SH-SY5Y (cell line): ENCODE measurements around the gene SQOR.

Experiments used
- GATA2 ChIP-seq: IDR thresholded peaks from 2 replicates; pipeline ENCODE4 v1.6.1; 2011; ENCODE audit warnings: mild to moderate bottlenecking, low read depth, low read length
- GATA3 ChIP-seq: IDR thresholded peaks from 2 replicates; pipeline ENCODE4 v1.6.1; 2011; ENCODE audit warnings: low read depth, mild to moderate bottlenecking, low read length, moderate library complexity

Gene SQOR

DNA sequence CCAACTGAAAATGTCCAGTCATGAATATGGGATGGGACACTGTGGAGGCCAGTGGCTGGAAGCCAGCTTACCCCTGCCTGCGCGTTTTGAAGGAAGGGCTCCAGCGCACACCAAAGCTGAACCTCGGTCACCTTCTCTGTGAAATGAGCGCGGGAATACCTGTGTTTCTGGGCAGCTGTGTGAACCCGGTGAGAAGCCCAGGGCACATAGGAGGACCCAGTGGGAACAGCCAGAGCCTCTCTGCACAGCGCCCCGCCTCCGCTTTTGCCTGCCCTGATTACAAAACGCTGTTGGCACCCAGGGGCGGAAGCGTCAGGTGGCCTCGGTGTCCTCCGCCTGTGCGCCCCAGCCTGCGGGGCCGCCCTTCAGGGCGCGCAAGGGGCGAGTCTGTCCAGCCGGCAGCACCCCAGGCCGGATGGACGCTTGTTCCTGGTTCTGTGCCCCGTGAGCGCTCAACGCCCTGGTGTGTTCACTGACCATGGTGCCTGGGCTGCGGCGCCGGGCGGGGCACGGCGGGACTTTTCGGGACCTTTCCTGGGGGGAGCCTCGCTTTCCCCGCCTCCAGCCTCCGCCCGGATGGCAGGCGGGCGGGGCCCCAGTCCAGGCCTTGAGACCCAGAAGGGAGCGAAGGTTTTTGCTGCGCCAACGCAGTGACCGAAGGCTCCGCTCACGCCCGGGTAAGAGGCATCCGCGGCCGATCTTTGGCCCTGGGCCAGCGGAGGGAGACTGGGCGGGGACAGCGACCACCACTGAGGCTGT is at the start of gene SQOR:
Gene SQOR (plus strand): TSS at position 598 of the 759 bp plus-strand sequence. CDS start 23,895 bp downstream, outside the sequence.
- TF ChIP-seq GATA3 (no peak), GATA2 (no peak)

DNA sequence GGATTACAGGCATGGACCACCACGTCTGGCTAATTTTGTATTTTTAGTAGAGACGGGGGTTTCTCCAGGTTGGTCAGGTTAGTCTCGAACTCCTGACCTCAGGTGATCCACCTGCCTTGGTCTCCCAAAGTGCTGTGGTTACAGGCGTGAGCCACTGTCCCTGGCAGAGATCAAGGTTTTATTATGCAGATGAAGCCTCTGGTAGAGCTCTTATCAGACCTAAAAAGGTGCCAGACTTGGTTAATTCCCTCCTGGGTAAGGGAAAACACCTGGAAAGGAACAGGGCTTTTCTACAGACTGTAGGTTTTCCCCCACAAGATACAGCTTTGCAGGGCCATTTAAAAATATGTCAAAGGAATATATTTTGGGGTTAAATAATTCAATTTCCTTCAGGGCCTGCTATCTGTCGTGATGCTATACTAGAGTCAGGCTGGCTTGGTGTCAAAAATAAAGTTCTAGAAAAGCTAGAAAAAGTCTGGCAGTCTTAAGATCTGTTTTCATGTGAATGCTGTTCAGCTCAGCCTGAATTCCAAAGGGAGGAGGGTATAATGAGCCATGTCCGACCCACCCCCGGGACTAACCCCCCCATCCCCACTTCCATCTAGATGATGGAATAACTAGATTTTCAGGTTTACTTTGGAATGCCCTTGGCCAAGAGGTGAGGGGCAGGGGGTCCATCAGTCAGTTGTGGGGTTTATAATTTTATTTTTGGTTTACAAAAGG is 49.6 kb upstream of the SQOR start:
- TF ChIP-seq GATA2, result no peak
- no peak for TF ChIP-seq GATA3

DNA sequence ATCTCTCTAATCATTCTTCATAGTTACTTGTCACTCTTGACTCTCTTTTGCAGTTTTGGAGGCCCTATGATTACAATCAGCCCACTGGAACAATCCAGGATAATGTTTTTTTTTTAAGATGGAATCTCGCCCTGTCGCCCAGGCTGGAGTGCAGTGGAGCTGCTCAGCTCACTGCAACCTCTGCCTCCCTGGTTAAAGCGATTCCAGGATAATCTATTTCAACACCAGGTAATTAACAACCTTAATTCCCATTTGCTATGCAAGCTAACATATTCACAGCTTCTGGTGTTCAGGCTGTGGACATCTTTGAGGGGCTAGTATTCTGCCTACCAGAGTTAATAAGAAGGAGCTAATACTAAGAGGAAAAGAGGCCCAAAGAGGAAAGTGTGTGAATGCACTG is 48.7 kb upstream of the SQOR start:
- TF ChIP-seq GATA3 (no peak), GATA2 (no peak)

DNA sequence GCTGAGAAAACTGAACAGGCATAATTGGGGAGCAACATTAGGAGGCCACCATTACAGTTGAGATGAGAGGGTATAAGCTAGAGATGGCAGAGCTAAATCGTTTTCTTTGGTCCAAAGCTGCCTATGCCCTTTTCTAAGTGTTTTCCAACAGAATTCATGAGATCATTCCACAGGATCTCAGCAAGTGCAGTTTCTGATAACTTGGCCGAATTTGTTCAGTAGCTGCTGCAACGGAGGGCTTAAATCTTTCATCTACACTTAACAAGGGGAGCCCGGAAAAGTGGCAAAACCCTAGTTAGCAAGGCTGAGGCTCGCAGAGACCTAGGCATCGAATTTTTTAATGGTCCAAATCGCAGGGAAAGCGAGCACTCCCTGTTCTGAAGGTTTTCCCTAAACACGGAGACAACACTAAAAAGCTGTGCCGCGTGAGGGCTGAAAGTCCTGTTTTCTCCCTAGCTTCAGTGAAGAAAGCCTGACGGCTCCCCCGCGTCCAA is 48.2 kb upstream of the SQOR start:
- TF ChIP-seq GATA2 (no peak), GATA3 (no peak)

DNA sequence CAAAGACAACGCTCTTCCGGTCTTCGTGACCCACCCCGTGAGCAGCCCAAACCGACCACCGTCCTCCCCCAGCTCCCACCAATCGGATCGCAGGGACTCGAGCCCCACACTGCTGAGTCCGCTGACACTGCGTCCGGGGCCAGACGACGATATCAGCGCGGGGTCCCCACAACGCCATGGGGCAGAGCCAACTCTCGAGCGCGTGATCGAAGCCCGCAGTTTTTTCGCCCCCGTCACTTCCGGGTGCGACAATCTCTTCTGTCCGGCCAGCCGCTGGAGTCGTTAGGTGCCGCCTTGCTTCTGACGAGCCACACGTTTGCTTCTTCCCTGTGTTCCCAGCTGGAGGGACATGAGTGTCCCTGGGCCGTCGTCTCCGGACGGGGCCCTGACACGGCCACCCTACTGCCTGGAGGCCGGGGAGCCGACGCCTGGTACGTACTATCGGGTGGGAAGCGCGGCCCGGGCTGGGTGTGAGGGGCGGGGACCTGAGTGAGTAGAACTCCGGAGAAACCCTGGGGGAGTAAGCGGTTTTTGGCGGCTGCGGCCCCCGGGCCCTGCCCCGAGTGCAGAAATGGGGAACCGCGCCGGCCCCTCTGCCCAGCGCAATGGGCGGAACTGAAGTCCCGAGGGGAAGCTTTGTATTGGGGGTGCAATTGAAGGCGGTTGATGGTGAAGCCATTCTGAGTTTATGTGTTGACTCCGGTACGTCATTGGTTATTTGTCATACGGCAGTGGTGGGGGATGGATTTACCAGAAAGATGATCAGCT is 47.5 kb upstream of the SQOR start, which contains the start of gene BLOC1S6:
Gene BLOC1S6 (plus strand): TSS at position 285 of the 768 bp plus-strand sequence. CDS start 65 bp downstream, at position 350.
- TF ChIP-seq GATA3, result no peak
- no peak; the same call in 1 of the 2 replicates for TF ChIP-seq GATA2

DNA sequence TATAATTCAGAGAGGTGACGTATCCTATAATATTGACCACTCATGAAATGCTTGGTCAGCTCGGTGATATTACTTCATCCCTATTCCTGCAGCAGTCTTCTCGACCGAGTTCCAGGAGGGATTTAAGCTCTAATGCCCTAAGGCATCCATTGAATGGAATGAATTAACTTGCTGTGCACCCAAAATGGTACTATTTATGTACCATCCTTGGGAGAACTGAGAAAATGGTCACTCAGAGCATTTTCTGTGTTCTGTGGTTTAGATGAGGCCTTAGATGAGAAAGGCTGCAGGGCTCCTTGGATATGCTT is 47.0 kb upstream of the SQOR start:
- no peak for TF ChIP-seq GATA2

DNA sequence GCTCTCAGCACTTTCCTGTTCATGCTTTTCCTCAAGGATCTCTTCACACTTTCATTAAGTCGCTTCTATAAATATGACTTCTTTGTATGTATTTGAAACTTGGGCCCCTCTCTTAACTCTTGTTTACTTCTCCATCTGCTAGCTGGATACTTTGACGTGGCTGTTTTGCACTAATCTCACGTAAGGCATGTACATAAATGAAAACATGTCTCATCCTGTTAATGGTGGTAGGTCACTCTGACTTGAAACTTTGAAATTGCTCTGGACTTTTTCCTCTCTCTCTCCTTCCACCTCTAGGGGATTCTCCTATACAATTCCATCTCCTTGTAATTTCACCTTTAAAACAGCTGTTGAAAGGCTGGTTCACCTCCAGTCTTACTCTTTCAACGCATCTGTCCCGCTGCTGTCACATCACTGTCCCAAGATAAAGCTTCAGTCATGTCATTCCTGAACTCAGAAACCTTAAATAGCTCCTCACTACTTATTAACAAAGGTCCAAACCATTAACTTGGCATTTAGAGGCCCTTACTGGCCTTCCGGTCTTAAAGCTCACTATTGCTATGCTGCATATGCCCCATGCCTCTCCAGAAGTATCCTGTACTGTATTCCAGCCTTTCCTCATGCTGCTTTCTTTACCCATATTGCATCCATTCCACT is 46.5 kb upstream of the SQOR start:
- no peak for TF ChIP-seq GATA3
- no peak for TF ChIP-seq GATA2

DNA sequence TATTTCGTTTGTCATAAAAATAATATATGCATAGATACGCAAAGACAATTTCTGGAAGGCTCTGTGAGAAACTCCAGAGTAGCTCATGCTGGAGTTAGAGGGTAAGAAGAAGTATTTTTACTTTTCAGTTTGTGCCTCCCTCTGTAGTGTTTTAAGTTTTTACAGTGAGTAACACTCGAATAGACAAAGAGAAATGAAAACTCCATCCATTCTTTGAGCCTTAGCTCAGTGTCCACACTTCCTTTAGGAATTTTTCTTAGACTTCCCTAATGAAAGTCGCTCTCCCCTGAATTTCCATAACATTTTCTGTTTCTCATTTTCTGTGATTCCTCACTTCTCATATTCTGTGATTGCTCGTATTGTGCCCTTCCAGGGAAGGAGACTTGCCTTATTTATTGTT is 45.6 kb upstream of the SQOR start:
- TF ChIP-seq GATA3 (no peak), GATA2 (no peak)

DNA sequence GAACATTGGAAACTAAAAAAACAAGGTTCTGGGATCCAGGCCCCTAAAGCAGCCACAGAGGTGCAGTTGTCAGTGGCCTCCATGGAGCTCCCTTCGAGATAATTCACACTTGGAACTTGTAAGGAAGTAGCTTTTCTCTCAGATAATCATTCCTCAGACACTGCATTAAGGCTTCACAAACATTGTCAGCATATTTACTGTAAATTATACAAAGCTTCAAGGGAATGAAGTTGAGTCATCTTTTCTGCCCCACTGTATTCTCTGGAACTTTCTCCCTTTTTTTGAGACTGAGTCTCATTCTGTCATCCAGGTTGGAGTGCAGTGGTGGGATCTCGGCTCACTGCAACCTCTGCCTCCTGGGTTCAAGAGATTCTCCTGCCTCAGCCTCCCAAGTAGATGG is 40.5 kb upstream of the SQOR start:
- no peak for TF ChIP-seq GATA2
- no peak for TF ChIP-seq GATA3

DNA sequence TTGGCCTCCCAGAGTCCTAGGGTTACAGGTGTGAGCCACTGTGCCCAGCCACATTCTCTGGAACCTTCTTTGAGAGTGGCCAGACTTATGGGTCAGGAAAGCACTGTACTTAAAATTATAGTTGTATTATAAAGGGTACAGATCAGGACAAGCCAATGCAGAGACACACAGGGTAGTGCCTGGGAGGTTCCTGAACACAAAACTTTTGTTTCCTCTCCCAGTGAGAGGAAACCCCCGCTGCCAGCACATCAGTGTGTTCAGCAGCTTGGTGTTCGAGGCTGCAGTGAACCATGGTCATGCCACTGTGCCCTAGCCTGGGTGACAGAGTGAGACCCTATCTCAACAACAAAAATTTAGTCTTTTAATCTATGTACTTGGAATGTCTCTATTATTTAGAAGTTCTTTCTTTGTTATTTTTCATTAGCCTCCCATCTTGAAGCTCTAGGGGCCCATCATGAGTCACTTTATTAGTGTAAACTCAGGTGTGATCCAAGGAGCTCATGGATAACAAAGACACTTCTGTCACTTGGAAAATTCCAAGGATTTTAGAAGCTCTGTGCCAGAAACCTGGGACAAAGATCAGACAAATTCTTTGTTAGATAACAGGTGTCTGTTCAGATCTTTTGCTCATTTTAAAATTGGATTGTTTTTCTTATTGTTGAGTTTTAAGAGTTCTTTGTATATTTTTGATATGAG is 39.8 kb upstream of the SQOR start:
- no peak for TF ChIP-seq GATA3
- TF ChIP-seq GATA2, result no peak

DNA sequence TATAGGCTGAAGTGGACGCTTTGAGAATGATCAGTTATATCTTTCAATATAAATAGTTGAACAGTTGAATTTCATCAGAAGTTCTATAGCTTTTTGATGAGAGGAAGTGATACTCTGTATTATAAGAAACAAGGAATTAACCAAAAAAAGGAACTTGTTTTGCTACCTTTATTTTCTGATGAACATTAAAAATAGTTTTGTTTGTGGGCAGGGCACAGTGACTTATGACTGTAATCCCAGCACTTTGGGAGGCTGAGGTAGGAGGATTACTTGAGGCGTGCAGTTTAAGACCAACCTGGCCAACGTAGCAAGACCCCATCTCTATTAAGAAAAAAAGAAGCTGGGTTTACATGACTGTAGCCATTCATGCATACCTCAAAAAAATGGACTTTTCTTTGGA is 30.9 kb upstream of the SQOR start:
- no peak for TF ChIP-seq GATA3
- no peak for TF ChIP-seq GATA2

DNA sequence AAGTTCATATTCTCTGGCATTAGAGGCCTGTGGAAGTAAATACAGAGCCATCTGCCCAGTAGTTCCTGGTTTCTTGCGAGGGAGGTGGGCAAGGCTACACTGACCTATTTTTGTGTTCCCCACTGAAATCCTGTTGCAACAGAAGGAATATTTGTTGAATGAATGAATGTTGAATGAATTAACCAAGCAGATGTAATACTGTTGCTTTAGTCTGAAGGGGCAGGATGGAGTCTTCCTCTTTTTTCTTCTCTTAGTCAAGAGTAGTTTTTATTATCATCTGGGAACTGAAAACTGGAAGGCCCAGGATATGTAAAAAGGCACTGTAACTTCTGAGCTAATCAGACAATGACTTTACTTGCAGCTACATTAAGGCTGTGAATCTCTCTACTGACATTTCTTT is 30.5 kb upstream of the SQOR start:
- TF ChIP-seq GATA3, result no peak
- TF ChIP-seq GATA2, result no peak

DNA sequence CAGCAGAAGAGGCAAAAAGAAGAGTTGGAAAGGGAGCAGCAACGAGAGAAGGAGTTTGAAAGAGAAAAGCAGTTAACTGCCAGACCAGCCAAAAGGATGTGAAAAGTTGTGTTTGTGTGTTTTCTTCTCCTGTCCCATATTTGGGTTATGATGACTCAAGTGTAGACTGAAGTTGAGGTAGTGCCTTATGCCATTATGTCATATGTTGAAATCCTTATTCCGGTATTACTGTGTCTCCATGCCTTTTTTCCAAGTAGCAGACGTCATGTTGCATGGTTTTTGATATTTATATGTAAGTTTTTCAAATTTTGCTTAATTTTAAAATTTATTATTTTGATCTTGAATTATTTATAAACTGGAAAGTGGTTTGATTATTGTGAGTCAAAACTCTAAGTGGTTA is 28.4 kb upstream of the SQOR start:
- no peak for TF ChIP-seq GATA2
- TF ChIP-seq GATA3, result no peak

DNA sequence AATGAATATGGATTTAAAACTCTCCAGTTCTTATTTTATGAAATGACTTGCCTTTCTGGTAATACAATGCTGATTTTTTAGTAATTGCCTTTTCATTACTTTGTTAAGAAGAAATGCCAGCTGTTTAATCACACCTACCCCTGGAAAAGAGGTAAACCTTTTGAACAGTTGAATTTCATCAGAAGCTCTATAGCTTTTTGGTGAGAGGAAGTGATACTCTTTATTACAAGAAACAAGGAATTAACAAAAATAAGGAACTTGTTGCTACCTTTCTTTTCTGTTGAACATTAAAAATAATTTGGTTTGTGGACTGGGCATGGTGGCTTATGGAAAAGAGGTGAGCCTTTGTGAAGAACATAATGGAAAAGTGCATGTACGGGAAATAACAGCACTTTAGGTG is 28.0 kb upstream of the SQOR start:
- TF ChIP-seq GATA3 (no peak), GATA2 (no peak)
